ENCODE data around the gene UGT1A7. TPM values are rescaled to one million over a fixed set of nuclear protein-coding genes. Genes with fewer than 3 reads are reported as not detected.

UGT1A7 gene
- total RNA-seq, 1 experiment from 2014 or later: 0.18 TPM

DNA sequence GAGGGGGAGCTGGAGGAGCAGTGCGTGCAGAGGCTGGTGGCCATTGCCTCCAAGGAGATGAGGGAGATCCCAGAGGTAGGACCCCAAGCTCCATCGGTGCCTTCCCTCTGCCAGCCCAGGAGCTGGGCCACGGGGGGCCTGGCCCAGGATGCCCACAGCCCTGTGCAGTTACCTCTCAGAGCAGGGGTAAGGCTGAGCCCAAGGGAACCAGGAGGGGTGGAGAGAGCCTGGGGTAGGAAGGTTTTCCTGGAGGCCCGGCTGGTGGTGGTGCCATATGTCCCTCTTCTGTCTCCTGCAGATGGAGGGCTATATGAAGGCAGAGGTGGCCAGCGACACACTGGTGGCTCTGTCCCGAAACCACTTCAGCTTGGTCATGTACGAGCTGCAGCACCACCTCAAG lies 107.9 kb downstream of the UGT1A7 start:
- intact Hi-C loops (cut with micrococcal nuclease; ENCODE audit: unreplicated experiment): no loop called here
- no peaks in the 10 kb centered on the region for H3K9me3 ChIP-seq
- no peaks in the 10 kb centered on the region for H3K9me3 Mint-ChIP-seq (ENCODE audit: unreplicated experiment)
- H3K36me3 Mint-ChIP-seq (ENCODE audit: insufficient read depth, unreplicated experiment): no peaks in the 10 kb centered on the region
- H3K4me3 Mint-ChIP-seq (ENCODE audit: unreplicated experiment): no peak overlapping the region
- no peaks in the 10 kb centered on the region for H3K27me3 Mint-ChIP-seq (ENCODE audit: insufficient read depth, unreplicated experiment)
- no peaks in the 10 kb centered on the region for H3K36me3 ChIP-seq (ENCODE audit: control insufficient read depth, insufficient read depth, low read length)
- CTCF ChIA-PET: no interaction called here
- H3K27me3 ChIP-seq (replicated peaks; ENCODE audit: control insufficient read depth, insufficient read depth, low read length): no peaks in the 10 kb centered on the region
- no peak for DNase-seq
- H3K4me3 ChIP-seq (ENCODE audit: low read depth, low read length): no peak overlapping the region
- no TSS peak for BruUV-seq (replicated peaks)
- H3K4me1 Mint-ChIP-seq (ENCODE audit: low read depth, unreplicated experiment): no peaks in the 10 kb centered on the region
- H3K27ac Mint-ChIP-seq (ENCODE audit: unreplicated experiment): no peak overlapping the region
- POLR2A ChIA-PET: no interaction called here
- no peaks in the 10 kb centered on the region for H3K4me1 ChIP-seq
- TF ChIP-seq, protein P1, sequence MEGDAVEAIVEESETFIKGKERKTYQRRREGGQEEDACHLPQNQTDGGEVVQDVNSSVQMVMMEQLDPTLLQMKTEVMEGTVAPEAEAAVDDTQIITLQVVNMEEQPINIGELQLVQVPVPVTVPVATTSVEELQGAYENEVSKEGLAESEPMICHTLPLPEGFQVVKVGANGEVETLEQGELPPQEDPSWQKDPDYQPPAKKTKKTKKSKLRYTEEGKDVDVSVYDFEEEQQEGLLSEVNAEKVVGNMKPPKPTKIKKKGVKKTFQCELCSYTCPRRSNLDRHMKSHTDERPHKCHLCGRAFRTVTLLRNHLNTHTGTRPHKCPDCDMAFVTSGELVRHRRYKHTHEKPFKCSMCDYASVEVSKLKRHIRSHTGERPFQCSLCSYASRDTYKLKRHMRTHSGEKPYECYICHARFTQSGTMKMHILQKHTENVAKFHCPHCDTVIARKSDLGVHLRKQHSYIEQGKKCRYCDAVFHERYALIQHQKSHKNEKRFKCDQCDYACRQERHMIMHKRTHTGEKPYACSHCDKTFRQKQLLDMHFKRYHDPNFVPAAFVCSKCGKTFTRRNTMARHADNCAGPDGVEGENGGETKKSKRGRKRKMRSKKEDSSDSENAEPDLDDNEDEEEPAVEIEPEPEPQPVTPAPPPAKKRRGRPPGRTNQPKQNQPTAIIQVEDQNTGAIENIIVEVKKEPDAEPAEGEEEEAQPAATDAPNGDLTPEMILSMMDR (IDR thresholded peaks at IDR 0.05; ENCODE audit: insufficient read depth in 1 of 2, low read depth in 1 of 2, low read length in 1 of 2, severe bottlenecking in 1 of 2, unreplicated experiment in 1 of 2): no peak

DNA sequence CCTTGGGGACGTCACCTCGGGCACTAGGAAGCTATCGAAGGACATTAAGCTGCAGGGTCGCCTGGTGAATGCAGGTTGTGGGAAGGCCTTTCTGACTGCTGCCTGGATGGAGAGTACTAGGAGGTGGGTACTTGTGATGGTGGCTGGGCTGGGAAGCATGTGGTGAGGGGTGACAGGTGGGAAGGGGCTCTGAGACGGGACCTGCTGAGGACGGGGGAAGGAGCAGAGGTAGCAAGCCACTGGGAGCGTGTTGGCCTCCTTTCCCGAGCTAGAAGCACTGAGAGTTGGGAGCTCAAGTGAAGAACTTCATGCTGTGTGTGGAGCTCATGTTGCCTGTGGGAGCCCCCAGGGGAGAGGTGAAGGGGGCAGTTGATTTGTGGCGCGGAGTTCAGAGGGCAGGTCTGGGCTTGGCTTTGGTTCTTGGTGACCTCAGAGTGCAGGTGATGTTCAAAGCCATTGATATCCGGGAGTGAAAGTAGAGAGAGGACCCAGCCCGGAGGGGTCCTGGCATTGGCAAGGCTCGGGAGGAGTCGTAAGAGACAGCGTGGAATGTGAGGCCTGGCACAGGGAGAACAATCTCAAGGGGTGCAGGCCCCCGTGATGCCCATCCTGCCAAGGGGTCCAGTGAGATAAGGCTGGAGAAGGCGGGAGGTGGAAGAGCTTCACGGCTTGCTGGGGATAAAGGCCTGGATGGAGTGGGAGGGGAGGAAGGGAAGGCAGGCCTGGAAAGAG lies 109.6 kb downstream of the UGT1A7 start:
- no peak for DNase-seq
- no peak overlapping the region for H3K27ac Mint-ChIP-seq (ENCODE audit: unreplicated experiment)
- ChIA-PET POLR2A (no interaction called here), CTCF (no interaction called here)
- no peak overlapping the region for H3K4me3 Mint-ChIP-seq (ENCODE audit: unreplicated experiment)
- no peaks in the 10 kb centered on the region for H3K9me3 ChIP-seq
- no peaks in the 10 kb centered on the region for H3K9me3 Mint-ChIP-seq (ENCODE audit: unreplicated experiment)
- H3K27me3 Mint-ChIP-seq (ENCODE audit: insufficient read depth, unreplicated experiment): no peaks in the 10 kb centered on the region
- H3K4me1 ChIP-seq: no peaks in the 10 kb centered on the region
- no peaks in the 10 kb centered on the region for H3K36me3 Mint-ChIP-seq (ENCODE audit: insufficient read depth, unreplicated experiment)
- no peaks in the 10 kb centered on the region for H3K27me3 ChIP-seq (replicated peaks; ENCODE audit: control insufficient read depth, insufficient read depth, low read length)
- no peak overlapping the region for H3K4me3 ChIP-seq (ENCODE audit: low read depth, low read length)
- H3K4me1 Mint-ChIP-seq (ENCODE audit: low read depth, unreplicated experiment): no peaks in the 10 kb centered on the region
- TF ChIP-seq, protein P1 (IDR thresholded peaks at IDR 0.05; ENCODE audit: insufficient read depth in 1 of 2, low read depth in 1 of 2, low read length in 1 of 2, severe bottlenecking in 1 of 2, unreplicated experiment in 1 of 2): no peak
- H3K36me3 ChIP-seq (ENCODE audit: control insufficient read depth, insufficient read depth, low read length): no peaks in the 10 kb centered on the region
- BruUV-seq (replicated peaks): no TSS peak
- intact Hi-C loops (cut with micrococcal nuclease; ENCODE audit: unreplicated experiment): no loop called here

DNA sequence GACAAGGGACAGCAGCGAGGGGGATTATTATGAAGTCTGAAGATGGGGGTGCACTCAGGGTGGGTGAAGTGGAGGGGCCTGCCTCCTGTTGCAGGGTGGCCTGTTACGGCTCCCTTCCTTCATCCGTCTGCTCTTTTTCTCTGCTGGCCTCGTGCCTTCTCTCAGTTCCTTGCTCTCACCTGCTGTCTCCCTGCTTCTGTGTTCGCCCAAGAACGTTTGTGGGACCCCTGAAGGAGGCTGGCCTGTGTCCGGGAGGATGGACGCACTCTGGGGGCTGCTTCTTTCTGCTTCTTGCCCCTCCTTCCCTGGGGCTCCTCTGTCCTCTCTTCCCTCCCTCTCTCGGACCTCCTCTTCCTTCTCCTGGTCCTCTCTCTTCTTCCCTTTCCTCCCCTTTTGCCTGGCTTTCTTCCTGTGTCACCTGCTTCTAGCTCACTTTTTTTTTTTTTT lies 110.2 kb downstream of the UGT1A7 start:
- no peaks in the 10 kb centered on the region for H3K4me1 ChIP-seq
- Mint-ChIP-seq H3K27ac (ENCODE audit: unreplicated experiment) (no peak overlapping the region), H3K4me1 (ENCODE audit: low read depth, unreplicated experiment) (no peaks in the 10 kb centered on the region), H3K27me3 (ENCODE audit: insufficient read depth, unreplicated experiment) (no peaks in the 10 kb centered on the region), H3K4me3 (ENCODE audit: unreplicated experiment) (no peak overlapping the region), H3K9me3 (ENCODE audit: unreplicated experiment) (no peaks in the 10 kb centered on the region), H3K36me3 (ENCODE audit: insufficient read depth, unreplicated experiment) (no peaks in the 10 kb centered on the region)
- ChIA-PET CTCF (interaction anchor here (0.7 kb wide), 1 partner anchor 137 kb away, joined by 3 read pairs; no protein-coding TSS in a partner anchor), POLR2A (no interaction called here)
- DNase-seq: no peak
- no TSS peak for BruUV-seq (replicated peaks)
- no peaks in the 10 kb centered on the region for H3K27me3 ChIP-seq (replicated peaks; ENCODE audit: control insufficient read depth, insufficient read depth, low read length)
- intact Hi-C loops (cut with micrococcal nuclease; ENCODE audit: unreplicated experiment): no loop called here
- H3K36me3 ChIP-seq (ENCODE audit: control insufficient read depth, insufficient read depth, low read length): no peaks in the 10 kb centered on the region
- no peaks in the 10 kb centered on the region for H3K9me3 ChIP-seq
- TF ChIP-seq, protein P1 (IDR thresholded peaks at IDR 0.05; ENCODE audit: insufficient read depth in 1 of 2, low read depth in 1 of 2, low read length in 1 of 2, severe bottlenecking in 1 of 2, unreplicated experiment in 1 of 2): no peak
- H3K4me3 ChIP-seq (ENCODE audit: low read depth, low read length): no peak overlapping the region
